NT2/D1 (cell line): ENCODE data around the gene GFPT1.

ENCODE experiments used
- YY1 ChIP-seq: IDR thresholded peaks from 2 replicates; pipeline ENCODE4 v1.6.1; 2011; ENCODE audit not compliant: insufficient read length, insufficient read depth
- ZNF274 ChIP-seq: IDR thresholded peaks from 2 replicates; pipeline ENCODE4 v1.6.1; 2011; ENCODE audit warnings: mild to moderate bottlenecking, low read depth, low read length

DNA sequence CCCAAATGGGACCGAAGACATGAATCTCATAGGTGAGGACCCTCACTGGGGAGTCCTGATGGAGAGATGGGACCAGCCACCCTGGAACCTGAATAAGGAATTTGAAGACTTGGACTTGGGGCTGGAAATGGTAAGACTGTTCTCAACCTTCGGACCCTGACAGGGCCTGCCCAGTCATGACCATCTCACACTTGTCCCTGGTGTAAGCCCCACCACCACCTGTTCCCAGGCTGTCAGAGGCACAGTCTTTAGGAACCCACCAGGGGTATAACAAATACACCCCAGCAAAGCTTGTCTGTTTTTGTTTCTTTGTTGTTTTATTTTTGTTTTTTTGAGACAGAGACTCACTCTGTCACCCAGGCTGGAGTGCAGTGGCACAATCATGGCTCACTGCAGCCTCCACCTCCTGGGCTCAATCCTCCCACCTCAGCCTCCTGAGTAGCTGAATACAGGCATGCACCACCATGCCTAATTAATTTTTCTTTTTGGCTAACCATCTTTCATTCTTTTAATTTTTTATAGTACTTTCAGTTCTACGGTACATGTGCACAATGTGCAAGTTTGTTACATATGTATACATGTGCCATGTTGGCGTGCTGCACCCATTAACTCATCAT, 106.1 kb downstream of the GFPT1 start:
- TF ChIP-seq YY1 (no peak), ZNF274 (no peak)
